ENCODE results near the gene CCDC69.

The CCDC69 gene

GRCh38 chr5:151139015-151139414 is 84.9 kb downstream of the CCDC69 start:
- no peak for DNase-seq

- DNase-seq: no peak
Observed at GRCh38 chr5:151138114-151138513, 85.8 kb downstream of the CCDC69 start.

DNA sequence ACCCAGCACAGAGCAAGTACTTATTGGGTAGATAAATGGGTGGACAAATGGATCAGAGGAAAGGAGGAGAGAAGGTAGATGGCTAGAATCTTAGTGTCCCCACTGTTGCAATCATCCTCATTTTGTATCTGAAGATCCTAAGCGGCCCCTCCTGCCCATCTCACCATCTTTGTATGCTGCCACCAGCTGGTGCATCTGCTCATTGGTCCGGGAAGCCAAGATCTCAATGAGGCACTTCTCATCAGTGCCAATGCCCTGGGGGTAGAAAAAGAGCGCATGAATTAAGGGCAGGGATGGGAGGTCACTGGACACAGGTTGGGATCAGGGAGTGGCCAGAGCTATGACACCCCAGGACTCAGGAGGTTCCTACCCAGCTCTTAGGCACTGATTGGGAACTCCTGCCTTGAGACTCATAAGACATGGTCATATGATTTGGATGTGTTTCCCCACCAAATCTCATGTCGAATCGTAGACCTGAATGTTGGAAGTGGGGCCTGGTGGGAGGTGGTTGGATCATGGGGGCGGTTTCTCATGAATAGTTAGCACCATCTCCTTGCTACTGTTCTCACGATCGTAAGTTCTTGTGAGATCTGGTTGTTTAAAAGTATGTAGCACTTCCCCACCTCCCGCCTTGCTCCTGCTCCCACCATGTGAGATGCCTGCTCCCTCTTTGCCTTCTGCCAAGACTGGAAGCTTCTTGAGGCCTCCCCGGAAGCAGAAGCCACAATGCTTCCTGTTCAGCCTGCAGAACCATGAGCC is 86.6 kb downstream of the CCDC69 start:
- DNase-seq: no peak

GRCh38 chr5:151134228-151134627 is 89.7 kb downstream of the CCDC69 start:
- peak; percentile 75 to 76 for DNase-seq

DNA sequence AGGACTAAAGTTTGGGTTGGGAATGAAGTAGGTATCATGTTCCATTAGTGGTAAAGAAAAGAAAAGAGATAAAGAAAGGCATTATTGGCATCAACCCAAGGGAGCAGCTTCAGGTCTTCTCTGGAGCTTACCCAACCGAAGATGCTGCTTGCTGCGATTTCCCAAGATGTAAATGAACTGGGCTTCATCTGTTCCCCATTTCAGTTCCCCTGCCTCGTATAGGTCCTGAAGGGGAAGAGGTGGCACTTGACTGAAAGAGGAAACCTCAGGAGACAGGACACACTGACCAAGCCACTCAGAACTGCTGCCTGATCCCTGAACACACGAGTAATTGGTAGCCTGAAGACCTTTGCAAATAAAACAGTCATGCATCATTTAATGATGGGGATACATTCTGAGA is 90.9 kb downstream of the CCDC69 start:
- DNase-seq: peak in 1 of 2 experiments; percentile 6

Measured in NCI-H526 (cell line).